HG03439 (cell line): ENCODE results near the gene CA9.

Experiments
- ATAC-seq: cut with Tn5 transposase; IDR thresholded peaks from one replicate; pipeline ENCODE4 v1.9.1; 2021; ENCODE audit warnings: mild to moderate bottlenecking, moderate library complexity; ENCODE audit not compliant: unreplicated experiment

The CA9 gene

GRCh38 chr9:35651956-35652828 lies 21.5 kb upstream of the CA9 start:
- no peak for ATAC-seq

- ATAC-seq = no peak
These were observed 20.9 kb upstream of the CA9 start for GRCh38 chr9:35652829-35653209.

- ATAC-seq = no peak
These were observed 20.1 kb upstream of the CA9 start for GRCh38 chr9:35653611-35654010.

- ATAC-seq = no peak
These were observed 17.4 kb upstream of the CA9 start for GRCh38 chr9:35656348-35656747.

- ATAC-seq = no peak
These were observed 16.7 kb upstream of the CA9 start for GRCh38 chr9:35656831-35657545.

- peak; percentile 90 for ATAC-seq
These were observed 16.1 kb upstream of the CA9 start, which contains the start of gene RMRP for GRCh38 chr9:35657546-35658136. Gene RMRP, minus strand, starts transcription at chr9:35658019.

GRCh38 chr9:35658137-35658967 lies 15.4 kb upstream of the CA9 start, which contains the start of gene CCDC107:
Gene CCDC107, plus strand, starts transcription at chr9:35658292. Its CDS starts 88 bp downstream, at chr9:35658380.
- peak; percentile 64 for ATAC-seq

GRCh38 chr9:35658968-35659220 lies 14.8 kb upstream of the CA9 start:
- no peak for ATAC-seq

GRCh38 chr9:35659340-35659739 lies 14.4 kb upstream of the CA9 start:
- ATAC-seq = no peak

- no peak for ATAC-seq
These were observed 12.7 kb upstream of the CA9 start for GRCh38 chr9:35660966-35661415.

- ATAC-seq = no peak
These were observed 11.9 kb upstream of the CA9 start for GRCh38 chr9:35661756-35662350.

- no peak for ATAC-seq
These were observed 11.3 kb upstream of the CA9 start for GRCh38 chr9:35662437-35662836.

- ATAC-seq = peak; percentile 76
These were observed 8.9 kb upstream of the CA9 start, which contains the start of gene ARHGEF39 for GRCh38 chr9:35664531-35665470. Gene ARHGEF39, minus strand, starts transcription at chr9:35665195. Its CDS starts 26 bp downstream, at chr9:35665169.

- ATAC-seq = no peak
These were observed 8.3 kb upstream of the CA9 start for GRCh38 chr9:35665471-35665818.

GRCh38 chr9:35666045-35666444 lies 7.7 kb upstream of the CA9 start:
- no peak for ATAC-seq

GRCh38 chr9:35666549-35666948 lies 7.2 kb upstream of the CA9 start:
- no peak for ATAC-seq

GRCh38 chr9:35667939-35668338 lies 5.8 kb upstream of the CA9 start:
- ATAC-seq = no peak

GRCh38 chr9:35669331-35670145 lies 4.2 kb upstream of the CA9 start:
- ATAC-seq = no peak

GRCh38 chr9:35674025-35674361 lies 265 bp downstream of the CA9 start:
- ATAC-seq = no peak
